Duodenal mucosa (tissue), 2 donors: ENCODE measurements around the gene PIM2.

Source experiments
- H3K27ac ChIP-seq: one replicate; pipeline ENCODE4 v1.7.0; 2013; ENCODE audit warnings: low read depth, low read length
- H3K27me3 ChIP-seq, 2 donors: one replicate each; pipeline ENCODE4 v1.7.0; 2013; ENCODE audit warnings: low read length in 2 of 2, control low read depth in 1 of 2; ENCODE audit not compliant: insufficient read depth in 2 of 2, control insufficient read depth in 1 of 2
- H3K36me3 ChIP-seq, 2 donors: one replicate each; pipeline ENCODE4 v1.7.0; 2013; ENCODE audit warnings: low read length in 2 of 2, control low read depth in 1 of 2; ENCODE audit not compliant: insufficient read depth in 2 of 2, control insufficient read depth in 1 of 2
- H3K4me1 ChIP-seq, 2 donors: one replicate each; pipeline ENCODE4 v1.7.0; 2013; ENCODE audit warnings: low read length in 2 of 2, control low read depth in 1 of 2; ENCODE audit not compliant: insufficient read depth in 2 of 2, control insufficient read depth in 1 of 2
- H3K4me3 ChIP-seq, 2 donors: one replicate each; pipeline ENCODE4 v1.7.0; 2013; ENCODE audit warnings: low read length in 2 of 2, low read depth in 1 of 2
- H3K9ac ChIP-seq, 2 donors: one replicate each; pipeline ENCODE4 v1.7.0; 2013; ENCODE audit warnings: low read length in 2 of 2, low read depth in 1 of 2
- H3K9me3 ChIP-seq, 2 donors: one replicate each; pipeline ENCODE4 v1.7.0; 2013; ENCODE audit warnings: low read length in 2 of 2, control low read depth in 1 of 2; ENCODE audit not compliant: control insufficient read depth in 1 of 2

Gene PIM2

DNA sequence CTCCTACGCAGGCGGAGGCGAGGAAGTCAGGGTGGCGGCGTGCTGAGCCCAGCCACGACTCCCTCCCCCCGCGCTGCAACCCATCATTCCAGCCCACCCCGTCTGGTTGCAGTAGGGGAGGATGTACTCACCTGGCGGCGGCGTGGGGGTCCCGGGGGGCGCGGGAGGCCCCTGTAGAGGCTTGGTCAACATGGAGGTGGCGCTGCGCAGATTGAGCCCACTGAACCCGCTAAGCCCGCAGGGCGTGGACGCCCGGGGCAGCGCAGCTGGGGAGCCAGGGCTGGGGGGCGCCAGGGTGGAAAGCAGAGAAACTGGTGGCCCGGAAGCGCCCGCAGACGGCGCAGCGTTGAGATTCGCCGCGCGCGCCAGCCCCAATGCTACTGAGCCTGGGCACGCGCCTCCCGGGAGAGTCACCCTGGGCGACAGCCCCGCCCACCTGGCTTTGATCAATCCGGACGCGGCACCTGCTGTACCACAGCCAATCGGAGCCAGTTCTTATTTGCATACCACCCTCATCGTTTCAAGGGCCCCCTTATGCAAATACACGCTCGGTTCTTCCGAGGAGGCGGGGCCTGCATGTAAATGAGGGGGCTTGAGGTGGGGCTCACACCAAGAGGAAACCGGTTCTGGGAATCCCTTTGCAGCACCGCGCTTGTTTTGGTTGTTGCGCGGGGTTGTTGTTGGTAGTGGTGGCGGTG is at the start of gene PIM2:
Gene PIM2 (minus strand): TSS at position 382 of the 698 bp plus-strand sequence. CDS start 190 bp downstream, at position 192.
- H3K27me3 ChIP-seq: no peaks in the 10 kb centered on the region
- H3K4me3 ChIP-seq: peak within 1 kb of the TSS; percentile 73 to 74
- peak within 1 kb of the TSS; percentile 73 for H3K27ac ChIP-seq
- peaks cover 13 to 14% of the 10 kb centered on the region in 2 donors for H3K4me1 ChIP-seq
- H3K36me3 ChIP-seq: peaks cover 16 to 38% of the 10 kb centered on the region in 2 donors
- peak within 1 kb of the TSS; percentile 61 to 69 for H3K9ac ChIP-seq
- no peaks in the 10 kb centered on the region for H3K9me3 ChIP-seq

DNA sequence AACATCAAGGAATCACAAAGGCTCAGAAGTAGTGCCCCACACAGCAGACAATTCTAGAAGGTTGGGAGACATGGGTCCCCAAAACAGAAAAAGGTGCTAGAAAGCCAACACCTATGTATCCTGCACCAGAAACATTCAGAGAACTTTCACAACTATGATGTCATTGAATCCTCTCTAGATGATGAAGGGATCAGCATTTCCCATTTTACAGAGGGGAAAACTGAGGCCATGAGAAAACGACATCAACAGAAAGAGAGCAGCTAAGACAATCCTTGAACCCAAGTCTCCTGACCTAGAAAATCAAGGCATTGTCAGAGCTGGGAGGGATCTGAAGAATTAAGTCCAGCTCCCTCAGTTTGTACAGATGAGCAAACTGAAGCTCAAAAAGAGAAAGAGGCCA is 49.6 kb upstream of the PIM2 start:
- Histone ChIP-seq H3K36me3 (no peaks in the 10 kb centered on the region), H3K27ac (no peak overlapping the region), H3K9ac (no peak overlapping the region), H3K4me3 (no peak overlapping the region), H3K27me3 (no peaks in the 10 kb centered on the region), H3K9me3 (no peaks in the 10 kb centered on the region), H3K4me1 (peaks cover 4 to 11% of the 10 kb centered on the region in 2 donors)

DNA sequence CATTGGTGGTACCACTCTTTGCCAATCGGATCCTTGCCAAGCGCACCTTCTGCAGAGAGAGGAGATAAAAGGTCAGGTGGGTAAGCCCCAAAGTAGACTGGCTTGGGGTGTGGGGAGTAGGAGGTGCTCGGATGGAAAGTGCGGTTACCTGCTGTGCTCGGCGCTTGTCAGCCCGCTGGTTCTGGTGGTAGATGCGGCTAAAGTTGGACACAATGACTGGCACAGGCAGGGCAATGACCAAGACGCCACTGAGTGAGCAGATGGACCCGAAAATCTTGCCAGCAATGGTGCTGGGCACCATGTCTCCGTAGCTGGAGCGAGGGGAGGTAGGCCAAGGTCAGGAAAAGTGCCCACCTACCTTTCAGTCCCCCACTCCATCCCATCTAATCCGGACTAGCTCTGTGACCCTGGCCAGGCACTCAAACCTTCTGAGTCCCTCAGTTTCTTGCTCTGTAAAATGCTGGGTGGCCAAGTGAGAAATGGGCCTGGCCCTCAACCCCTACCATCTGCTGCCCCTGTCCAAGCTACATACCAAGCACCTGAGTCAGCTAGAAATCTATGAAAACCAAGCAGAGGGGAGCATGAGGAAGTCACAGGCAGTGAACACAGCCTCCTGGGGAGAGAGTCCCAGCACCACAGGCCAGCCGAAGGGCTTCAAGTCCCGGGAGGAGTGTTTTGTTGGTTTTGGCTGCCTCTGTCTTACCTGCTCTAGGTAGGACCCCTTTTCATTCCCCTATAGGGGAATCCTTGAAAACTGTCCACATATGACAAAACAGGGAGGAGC is 48.2 kb upstream of the PIM2 start:
- Histone ChIP-seq H3K9ac (no peak overlapping the region), H3K27ac (no peak overlapping the region), H3K4me1 (peaks cover 4 to 13% of the 10 kb centered on the region in 2 donors)

DNA sequence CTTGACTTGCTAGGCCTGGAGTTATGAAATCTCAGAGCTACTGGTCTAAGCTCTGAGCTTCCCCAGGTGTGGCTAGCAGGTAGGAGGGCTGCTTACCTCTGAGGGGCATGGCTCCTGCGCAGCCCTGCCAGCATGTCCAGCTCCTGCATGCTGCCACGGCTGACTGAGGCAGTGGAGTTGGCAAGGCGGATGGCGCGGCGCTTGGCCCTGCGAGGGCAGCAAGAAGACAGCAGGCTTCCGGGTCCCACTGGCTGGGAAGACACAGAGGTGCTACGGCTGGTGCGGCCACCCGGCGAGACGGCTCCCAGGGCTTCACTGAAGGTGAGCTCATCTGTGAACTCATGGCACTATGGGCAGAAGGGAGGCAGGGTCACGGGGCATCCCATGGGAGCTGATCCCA is 47.1 kb upstream of the PIM2 start:
- H3K9me3 ChIP-seq: no peaks in the 10 kb centered on the region
- peaks cover 4 to 16% of the 10 kb centered on the region in 2 donors for H3K4me1 ChIP-seq
- H3K27ac ChIP-seq: no peak overlapping the region
- no peaks in the 10 kb centered on the region for H3K27me3 ChIP-seq
- no peak overlapping the region for H3K9ac ChIP-seq
- no peak overlapping the region for H3K4me3 ChIP-seq
- H3K36me3 ChIP-seq: no peaks in the 10 kb centered on the region

More for the DNA sequence above, 48.2 kb upstream of the PIM2 start:
- H3K36me3 ChIP-seq: no peaks in the 10 kb centered on the region
- H3K27me3 ChIP-seq: no peaks in the 10 kb centered on the region
- no peaks in the 10 kb centered on the region for H3K9me3 ChIP-seq
- no peak overlapping the region for H3K4me3 ChIP-seq

DNA sequence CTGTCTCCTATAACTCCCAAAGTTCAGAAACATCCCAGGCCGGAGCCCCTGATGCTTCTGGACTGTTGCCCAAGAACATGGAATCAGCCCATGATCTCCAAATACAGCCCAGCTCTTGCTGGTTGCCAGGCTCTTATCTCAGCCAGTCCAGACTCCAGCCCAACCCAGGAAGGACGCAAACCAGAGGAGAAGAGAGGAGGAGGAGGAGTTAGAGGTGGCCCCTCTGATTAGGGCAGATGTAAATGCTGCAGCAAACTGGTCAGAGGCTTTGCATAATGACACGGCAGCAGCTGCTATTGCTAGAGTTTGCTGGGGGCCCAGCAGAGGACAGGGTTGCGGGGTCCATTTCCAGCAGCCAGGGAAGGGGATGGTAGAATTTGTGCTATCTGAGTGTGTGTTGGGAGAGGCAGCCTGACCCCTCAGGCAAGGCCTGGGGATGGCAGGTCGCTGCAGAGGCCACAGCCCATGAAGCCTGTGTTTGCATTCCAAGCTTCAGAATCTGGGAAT is 42.8 kb upstream of the PIM2 start:
- no peak overlapping the region for H3K27ac ChIP-seq
- H3K36me3 ChIP-seq: no peaks in the 10 kb centered on the region
- H3K4me1 ChIP-seq: peaks cover 17 to 26% of the 10 kb centered on the region in 2 donors
- no peaks in the 10 kb centered on the region for H3K27me3 ChIP-seq
- H3K4me3 ChIP-seq: peak overlapping the region in 1 of 2 donors; percentile 32
- H3K9me3 ChIP-seq: no peaks in the 10 kb centered on the region
- H3K9ac ChIP-seq: peak overlapping the region in 1 of 2 donors; percentile 25

DNA sequence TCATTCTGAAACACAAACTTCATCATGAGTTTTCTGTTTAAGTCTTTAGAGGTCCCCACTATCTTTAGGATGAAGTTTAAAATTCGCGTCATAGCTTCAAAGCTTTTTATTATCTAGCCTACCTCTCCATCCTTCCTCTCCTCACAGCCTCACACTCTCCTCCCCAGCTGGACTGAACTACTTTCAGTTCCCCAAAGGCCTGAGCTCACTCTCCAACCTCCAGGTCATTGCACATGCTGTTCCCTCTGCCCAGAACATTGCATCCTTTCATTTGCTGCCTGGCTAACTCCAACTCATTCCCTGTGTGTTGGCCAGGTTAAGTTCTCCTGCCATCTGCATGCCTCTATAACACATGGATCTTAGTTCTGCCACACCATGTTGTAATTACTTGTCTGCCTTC is 41.5 kb upstream of the PIM2 start:
- H3K4me3 ChIP-seq: no peak overlapping the region
- no peaks in the 10 kb centered on the region for H3K27me3 ChIP-seq
- no peak overlapping the region for H3K9ac ChIP-seq
- H3K36me3 ChIP-seq: peaks cover 4% of the 10 kb centered on the region in 2 donors
- H3K4me1 ChIP-seq: peaks cover 23 to 40% of the 10 kb centered on the region in 2 donors
- no peaks in the 10 kb centered on the region for H3K9me3 ChIP-seq
- H3K27ac ChIP-seq: no peak overlapping the region

DNA sequence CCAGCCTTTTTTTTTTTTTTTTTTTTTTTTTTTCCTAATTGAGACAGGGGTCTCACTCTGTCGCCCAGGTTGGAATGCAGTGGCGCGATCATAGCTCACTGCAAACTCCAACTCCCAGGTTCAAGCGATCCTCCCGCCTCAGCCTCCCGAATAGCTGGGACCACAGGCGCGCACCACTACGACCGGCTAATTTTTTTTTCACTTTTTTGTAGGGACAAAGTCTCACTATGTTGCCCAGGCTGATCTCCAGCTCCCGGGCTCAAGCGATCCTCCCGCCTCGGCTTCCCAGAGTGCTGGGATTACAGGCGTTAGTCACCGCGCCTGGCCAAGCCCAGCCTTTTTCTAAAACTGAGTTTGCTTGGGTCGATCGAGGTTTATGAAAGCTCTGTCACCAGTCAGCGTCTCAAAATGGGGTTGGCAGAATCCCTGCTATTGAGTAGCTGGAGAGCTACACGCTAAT is 39.8 kb upstream of the PIM2 start:
- Histone ChIP-seq H3K27me3 (no peaks in the 10 kb centered on the region), H3K9me3 (no peaks in the 10 kb centered on the region), H3K9ac (peak overlapping the region; percentile 80 to 84), H3K4me3 (peak overlapping the region; percentile 65), H3K27ac (peak overlapping the region; percentile 87), H3K4me1 (peaks cover 33 to 51% of the 10 kb centered on the region in 2 donors), H3K36me3 (peaks cover 4 to 14% of the 10 kb centered on the region in 2 donors)

DNA sequence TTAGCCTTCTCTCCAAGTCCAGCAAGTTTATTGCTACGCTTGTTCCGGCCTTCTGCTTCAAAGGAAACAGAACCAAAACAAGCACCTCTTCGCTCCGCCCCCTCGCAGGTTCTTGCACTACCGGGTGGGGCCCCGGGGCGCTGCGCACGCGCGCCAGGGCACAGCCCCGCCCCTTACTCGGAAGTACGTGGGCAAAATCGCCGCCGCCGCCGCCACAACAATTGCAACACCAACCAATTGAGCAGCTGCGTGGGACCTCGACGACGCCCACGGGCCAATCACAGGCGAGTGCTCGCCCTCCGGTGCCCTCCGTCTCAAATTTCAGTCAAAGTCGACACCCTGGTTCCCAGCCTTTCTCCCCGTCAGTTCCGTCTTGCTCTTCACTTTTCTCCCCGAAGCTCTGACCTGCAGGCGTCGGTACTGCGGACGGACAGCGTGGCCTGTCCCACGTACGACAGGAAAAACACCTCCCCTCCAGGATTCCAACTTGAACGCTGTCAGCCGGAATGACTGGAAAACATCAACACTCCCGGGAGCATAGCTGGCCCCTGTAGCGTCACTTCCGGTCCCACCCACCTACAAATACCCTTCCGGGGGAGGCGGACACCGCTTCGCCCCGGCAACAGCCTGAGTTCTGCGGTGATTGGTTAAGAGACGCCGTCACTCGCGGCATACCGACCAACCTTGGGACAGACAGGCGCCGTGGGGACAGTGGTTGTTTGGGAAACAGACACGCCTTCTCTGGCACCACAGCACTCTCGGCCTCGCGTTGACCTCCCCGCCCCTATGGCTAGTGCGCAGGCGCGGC is 39.2 kb upstream of the PIM2 start:
- H3K4me1 ChIP-seq: peaks cover 40 to 53% of the 10 kb centered on the region in 2 donors
- no peaks in the 10 kb centered on the region for H3K27me3 ChIP-seq
- H3K9ac ChIP-seq: peak overlapping the region; percentile 81 to 84
- no peaks in the 10 kb centered on the region for H3K9me3 ChIP-seq
- peak overlapping the region; percentile 72 to 80 for H3K4me3 ChIP-seq
- peaks cover 4 to 14% of the 10 kb centered on the region in 2 donors for H3K36me3 ChIP-seq
- H3K27ac ChIP-seq: peak overlapping the region; percentile 98

DNA sequence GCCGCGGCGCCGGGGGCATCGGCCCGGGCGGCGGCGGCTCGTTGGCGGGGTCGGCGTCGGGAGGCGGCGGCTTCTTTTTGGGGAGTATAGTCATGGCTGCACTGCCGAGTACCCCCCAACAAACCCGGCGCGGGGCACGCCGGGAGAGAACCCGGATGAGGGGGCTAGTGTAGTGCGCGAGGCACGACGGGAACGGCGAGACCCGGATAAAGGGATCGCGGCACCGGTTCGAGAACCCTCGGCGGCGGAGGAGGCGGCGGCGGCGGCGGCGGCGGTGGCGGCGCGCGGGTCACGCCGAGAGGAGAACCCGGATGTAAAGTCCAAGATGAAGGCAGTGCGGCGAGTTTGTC is 38.6 kb upstream of the PIM2 start, which contains the start of gene OTUD5:
Gene OTUD5 (minus strand): TSS at position 131 of the 350 bp plus-strand sequence. CDS start 37 bp downstream, at position 94.
- H3K9ac ChIP-seq: peak within 1 kb of the TSS; percentile 81 to 90
- H3K9me3 ChIP-seq: no peaks in the 10 kb centered on the region
- H3K27me3 ChIP-seq: no peaks in the 10 kb centered on the region
- peak within 1 kb of the TSS; percentile 98 for H3K27ac ChIP-seq
- H3K36me3 ChIP-seq: peaks cover 4 to 14% of the 10 kb centered on the region in 2 donors
- peaks cover 45 to 56% of the 10 kb centered on the region in 2 donors for H3K4me1 ChIP-seq
- peak within 1 kb of the TSS; percentile 75 to 80 for H3K4me3 ChIP-seq
